Adrenal gland (tissue), 12 donors: Measurements from ENCODE around the gene TP53. TPM values are rescaled to one million over a fixed set of nuclear protein-coding genes. Genes with fewer than 3 reads are reported as not detected.

Experiments
- DNase-seq, 7 donors: peaks; one replicate each; pipeline ENCODE4 v3.0.0-alpha.2; 2019 to 2020
- H3K27ac ChIP-seq, 5 donors: fragments of 200-600 bp; sonication (generic) in 4 of 5; 1 replicate in 3 of 5; 2 replicates in 2 of 5; pipeline versions ENCODE4 v1.5.1 to v1.8.0; 2016 to 2020; ENCODE audit warnings: mild to moderate bottlenecking in 1 of 5
- H3K27me3 ChIP-seq: fragments of 200-600 bp; 2 replicates; pipeline ENCODE4 v1.8.0; 2021
- H3K36me3 ChIP-seq, 2 donors: fragments of 200-600 bp; replicated peaks in 1 of 2; 1 replicate in 1 of 2; 2 replicates in 1 of 2; pipeline versions ENCODE4 v1.5.1 to v1.8.0; 2018 to 2022
- H3K4me1 ChIP-seq, 2 donors: fragments of 200-600 bp; replicated peaks in 1 of 2; 1 replicate in 1 of 2; 2 replicates in 1 of 2; pipeline versions ENCODE4 v1.5.1 to v1.8.0; 2018 to 2021
- H3K4me3 ChIP-seq, 4 donors: fragments of 200-600 bp; sonication (generic) in 3 of 4; one replicate each; pipeline ENCODE4 v1.5.1; 2016 to 2018
- H3K9me3 ChIP-seq, 3 donors: fragments of 200-600 bp; sonication (generic) in 1 of 3; replicated peaks in 1 of 3; 1 replicate in 2 of 3; 2 replicates in 1 of 3; pipeline versions ENCODE4 v1.5.1 to v1.8.0; 2016 to 2021
- POLR2A ChIP-seq, 2 donors: fragments of 450-650 bp; IDR thresholded peaks; one replicate each; pipeline ENCODE4 v1.6.1; 2017; ENCODE audit warnings: antibody characterized with exemption in 2 of 2, mild to moderate bottlenecking in 2 of 2, moderate library complexity in 1 of 2
- WGBS, 4 donors: extraction: QIAGEN DNeasy Blood & Tissue Kit in 2 of 4; methylation state at CpG; one replicate each; pipeline versions ENCODE4 v1.1.5 to v1.1.7; 2013 to 2017; 5-methylcytosine and 5-hydroxymethylcytosine counted together
- intact Hi-C, 2 donors: fragments of 100-400 bp; cut with DNase I; formaldehyde crosslinking; loops; one replicate each; pipeline versions ENCODE4 v1.14.1 to v1.15.0; 2022 to 2023
- polyA plus RNA-seq, 3 donors: library from polyadenylated mRNA; stranded (reverse); fragments of 200-250 nt in 2 of 3; fragments of 350-450 nt in 1 of 3; fragmentation: Illumina TruSeq in 1 of 3; extraction: RNeasy Lipid Tissue Mini Kit (QIAGEN cat#74804) in 1 of 3; gene quantifications; one replicate each; pipeline ENCODE4 v1.2.3, GENCODE V29; 2013 to 2014
- total RNA-seq, 9 donors: library from RNA; depleted of rRNA in 4 of 9; stranded (reverse); fragments of >200 nt in 4 of 9; fragments of 120-200 nt in 1 of 9; fragmentation: NEBNext Ultra II Directional in 1 of 9; extraction: Animal tissue kit (Norgen Biotek cat#: 25700) in 1 of 9; gene quantifications; one replicate each; pipeline versions ENCODE4 v1.1.0 to v1.2.4, GENCODE V29; 2013 to 2023
- TF ChIP-seq, protein P1 (sequence below), 6 experiments: fragments of 450-650 bp in 4 of 6; fragments of 200-600 bp in 2 of 6; sonication (generic) in 1 of 6; IDR thresholded peaks; 1 replicate in 5 of 6; 2 replicates in 1 of 6; pipeline versions ENCODE4 v1.5.1 to v1.8.0; 2016 to 2021; ENCODE audit warnings: antibody characterized with exemption in 6 of 6, mild to moderate bottlenecking in 2 of 6, moderate library complexity in 1 of 6
- donor health status: healthy with polysubstance abuse.
- donor health status: Bipolar disorder and iron deficiency.
- donor health status: DM: yes; HTN: yes; CAD: no.
- donor health status: DM: no; HTN: no; CAD: no.
- donor health status: DM: no; HTN: no; CAD: no.
- donor health status: DM: yes; HTN: yes; CAD: no.

The TP53 gene
- total and polyA plus RNA-seq, 12 donors = 9.7 to 85.9 (median 26.6) TPM

DNA sequence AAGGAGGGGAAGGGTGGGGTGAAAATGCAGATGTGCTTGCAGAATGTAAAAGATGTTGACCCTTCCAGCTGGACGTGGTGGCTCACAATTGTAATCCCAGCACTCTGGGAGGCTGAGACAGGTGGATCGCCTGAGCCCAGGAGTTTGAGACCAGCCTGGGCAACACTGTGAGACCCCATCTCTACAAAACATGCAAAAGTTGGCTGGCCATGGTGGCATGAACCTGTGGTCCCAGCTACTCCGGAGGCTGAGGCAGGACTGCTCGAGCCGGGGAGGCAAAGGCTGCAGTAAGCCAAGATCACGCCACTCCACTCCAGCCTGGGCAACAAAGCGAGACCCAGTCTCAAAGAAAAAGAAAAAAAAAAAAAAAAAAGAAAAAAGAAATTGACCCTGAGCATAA is 18.8 kb downstream of the TP53 start:
- TF ChIP-seq, protein P1, sequence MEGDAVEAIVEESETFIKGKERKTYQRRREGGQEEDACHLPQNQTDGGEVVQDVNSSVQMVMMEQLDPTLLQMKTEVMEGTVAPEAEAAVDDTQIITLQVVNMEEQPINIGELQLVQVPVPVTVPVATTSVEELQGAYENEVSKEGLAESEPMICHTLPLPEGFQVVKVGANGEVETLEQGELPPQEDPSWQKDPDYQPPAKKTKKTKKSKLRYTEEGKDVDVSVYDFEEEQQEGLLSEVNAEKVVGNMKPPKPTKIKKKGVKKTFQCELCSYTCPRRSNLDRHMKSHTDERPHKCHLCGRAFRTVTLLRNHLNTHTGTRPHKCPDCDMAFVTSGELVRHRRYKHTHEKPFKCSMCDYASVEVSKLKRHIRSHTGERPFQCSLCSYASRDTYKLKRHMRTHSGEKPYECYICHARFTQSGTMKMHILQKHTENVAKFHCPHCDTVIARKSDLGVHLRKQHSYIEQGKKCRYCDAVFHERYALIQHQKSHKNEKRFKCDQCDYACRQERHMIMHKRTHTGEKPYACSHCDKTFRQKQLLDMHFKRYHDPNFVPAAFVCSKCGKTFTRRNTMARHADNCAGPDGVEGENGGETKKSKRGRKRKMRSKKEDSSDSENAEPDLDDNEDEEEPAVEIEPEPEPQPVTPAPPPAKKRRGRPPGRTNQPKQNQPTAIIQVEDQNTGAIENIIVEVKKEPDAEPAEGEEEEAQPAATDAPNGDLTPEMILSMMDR (IDR thresholded peaks at IDR 0.05) = no peak
- no peak for TF ChIP-seq POLR2A (IDR thresholded peaks at IDR 0.05)
- H3K9me3 ChIP-seq = no peaks in the 10 kb centered on the region
- no peak overlapping the region for H3K27ac ChIP-seq
- H3K4me3 ChIP-seq = no peak overlapping the region
- intact Hi-C loops = no loop called here
- H3K4me1 ChIP-seq = no peaks in the 10 kb centered on the region
- WGBS, 4 donors = 92 to 95% (median 94%) methylated on average over 7 of the region's 7 CpGs
- H3K27me3 ChIP-seq = no peaks in the 10 kb centered on the region
- no peak for DNase-seq
- peaks cover 0 to 47% of the 10 kb centered on the region in 2 donors for H3K36me3 ChIP-seq

DNA sequence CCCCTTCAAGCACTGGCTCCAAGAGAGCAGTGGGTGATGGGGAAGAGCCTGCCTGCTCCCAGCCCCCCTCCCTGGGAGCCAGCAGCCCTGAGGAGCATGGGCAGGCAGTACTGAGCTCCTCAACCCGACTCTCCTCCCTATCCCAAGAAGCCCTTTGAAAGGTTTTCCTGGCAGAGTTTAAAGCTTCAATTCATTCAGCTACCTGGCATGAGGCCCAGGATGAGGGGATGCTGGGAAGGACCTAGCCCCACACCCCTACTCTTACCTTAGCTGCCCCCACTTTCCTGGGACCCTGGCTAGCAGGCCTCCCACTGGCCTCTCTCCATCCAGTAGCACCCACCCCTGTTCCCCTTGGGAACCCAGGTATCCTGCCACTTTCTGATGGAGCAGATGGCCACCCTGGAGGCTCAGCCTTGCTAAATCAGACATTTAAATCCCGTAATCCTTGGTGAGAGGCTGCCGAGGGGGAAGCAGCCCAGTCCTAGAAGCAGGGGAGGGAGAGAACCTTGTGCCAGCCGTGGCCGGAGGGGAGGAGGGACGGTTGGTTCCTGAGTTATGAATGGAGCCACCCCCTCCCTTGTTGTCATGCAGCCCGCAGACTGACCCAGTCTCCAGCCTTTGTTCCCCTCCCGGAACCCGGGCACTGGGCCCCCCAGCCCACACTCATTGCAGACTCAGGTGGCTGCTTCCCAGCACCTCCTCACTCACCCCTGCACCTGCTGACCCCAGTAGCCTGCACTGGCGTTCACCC is 19.5 kb downstream of the TP53 start:
- H3K27me3 ChIP-seq = no peaks in the 10 kb centered on the region
- no peak overlapping the region for H3K4me3 ChIP-seq
- TF ChIP-seq POLR2A (IDR thresholded peaks at IDR 0.05) = no peak
- TF ChIP-seq, protein P1 (IDR thresholded peaks at IDR 0.05) = no peak
- intact Hi-C loops = no loop called here
- DNase-seq = no peak
- 69 to 91% (median 82%) methylated on average over 4 to 10 of the region's 10 CpGs for WGBS, 4 donors
- H3K4me1 ChIP-seq = no peaks in the 10 kb centered on the region
- H3K36me3 ChIP-seq = peaks cover 0 to 41% of the 10 kb centered on the region in 2 donors
- no peaks in the 10 kb centered on the region for H3K9me3 ChIP-seq
- H3K27ac ChIP-seq = no peak overlapping the region

DNA sequence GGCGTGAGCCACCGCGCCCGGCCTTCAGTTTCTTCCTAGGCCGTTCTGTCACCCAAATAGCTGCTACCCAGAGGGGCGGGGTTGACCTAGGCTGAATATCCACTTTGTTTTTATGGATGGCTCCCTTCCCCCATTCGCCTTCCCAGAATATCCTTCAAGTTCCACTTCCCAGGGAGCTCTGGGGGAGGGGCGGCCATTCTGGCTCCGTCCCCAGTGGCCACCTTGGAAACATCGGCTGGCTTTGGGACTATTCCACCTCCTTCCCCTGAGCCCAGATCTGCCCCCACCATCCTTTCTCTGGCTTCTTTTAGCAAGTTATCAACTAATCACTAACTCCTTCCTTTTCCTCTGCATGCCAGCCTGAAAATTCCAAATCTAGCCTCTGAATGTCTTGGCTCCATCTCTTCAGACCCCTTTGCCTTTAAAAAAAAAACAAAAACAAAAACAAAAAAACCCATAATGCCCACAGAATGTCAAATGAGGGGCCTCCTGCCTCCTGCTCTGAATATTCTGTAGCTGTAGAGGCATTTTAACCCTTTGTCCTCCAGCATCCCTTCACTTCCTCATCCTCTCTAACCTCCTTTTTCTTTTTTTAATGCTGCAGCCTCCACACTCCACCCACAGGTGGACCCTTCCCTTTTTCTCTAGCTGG is 30.2 kb downstream of the TP53 start:
- WGBS, 4 donors = 13 to 40% (median 22%) methylated on average over 10 of the region's 10 CpGs
- DNase-seq = peak; percentile 81 to 94 (median 89)
- H3K36me3 ChIP-seq = no peaks in the 10 kb centered on the region
- peaks cover 7 to 11% of the 10 kb centered on the region in 2 donors for H3K4me1 ChIP-seq
- H3K27ac ChIP-seq = peak overlapping the region in 3 of 5 donors; percentile 26 to 37 (median 28)
- intact Hi-C loops = no loop called here
- no peaks in the 10 kb centered on the region for H3K27me3 ChIP-seq
- no peaks in the 10 kb centered on the region for H3K9me3 ChIP-seq
- no peak for TF ChIP-seq POLR2A (IDR thresholded peaks at IDR 0.05)
- TF ChIP-seq, protein P1 (IDR thresholded peaks at IDR 0.05) = peak in 2 of 6 experiments; percentile 22 to 39
- H3K4me3 ChIP-seq = no peak overlapping the region

DNA sequence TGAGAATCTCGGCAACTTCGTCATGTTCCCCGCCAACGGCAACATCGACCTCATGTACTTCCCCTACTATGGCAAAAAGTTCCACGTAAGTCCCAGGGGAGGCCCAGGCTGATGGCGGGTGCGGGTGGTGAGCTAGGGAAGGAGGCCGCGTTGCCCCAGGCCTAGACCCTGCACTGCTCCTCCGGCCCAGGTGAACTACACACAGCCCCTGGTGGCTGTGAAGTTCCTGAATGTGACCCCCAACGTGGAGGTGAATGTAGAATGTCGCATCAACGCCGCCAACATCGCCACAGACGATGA is 31.8 kb downstream of the TP53 start:
- DNase-seq = no peak
- Histone ChIP-seq H3K4me3 (no peak overlapping the region), H3K27me3 (no peaks in the 10 kb centered on the region), H3K4me1 (peaks cover 19 to 25% of the 10 kb centered on the region in 2 donors), H3K27ac (no peak overlapping the region), H3K9me3 (no peaks in the 10 kb centered on the region), H3K36me3 (no peaks in the 10 kb centered on the region)
- intact Hi-C loops = no loop called here
- TF ChIP-seq POLR2A (IDR thresholded peaks at IDR 0.05) = no peak
- TF ChIP-seq, protein P1 (IDR thresholded peaks at IDR 0.05) = no peak
- WGBS, 4 donors = 92 to 96% (median 94%) methylated on average over 16 to 17 of the region's 17 CpGs
